ENCODE measurements around the gene TMEM63B.

Gene TMEM63B

GRCh38 chr6:44147256-44147655 is 19.9 kb downstream of the TMEM63B start:
- DNase-seq, result no peak

- DNase-seq, result no peak
These were observed 21.0 kb downstream of the TMEM63B start for GRCh38 chr6:44148306-44148705.

- DNase-seq, result no peak
These were observed 22.1 kb downstream of the TMEM63B start for GRCh38 chr6:44149369-44150012.

- no peak for DNase-seq
These were observed 23.1 kb downstream of the TMEM63B start for GRCh38 chr6:44150317-44150917.

- peak; percentile 71 to 77 for DNase-seq
These were observed 24.2 kb downstream of the TMEM63B start for GRCh38 chr6:44151348-44152108.

GRCh38 chr6:44152109-44152461 is 24.7 kb downstream of the TMEM63B start:
- DNase-seq, result no peak

- DNase-seq, result no peak
These were observed 25.2 kb downstream of the TMEM63B start for GRCh38 chr6:44152533-44152932.

GRCh38 chr6:44154067-44154466 is 26.7 kb downstream of the TMEM63B start:
- DNase-seq, result no peak

- no peak for DNase-seq
These were observed 29.3 kb downstream of the TMEM63B start for GRCh38 chr6:44156494-44157151.

- no peak for DNase-seq
These were observed 29.8 kb downstream of the TMEM63B start for GRCh38 chr6:44157152-44157521.

GRCh38 chr6:44158770-44159228 is 31.4 kb downstream of the TMEM63B start, which contains the start of gene CAPN11:
Gene CAPN11 (plus strand): TSS chr6:44158820. CDS start chr6:44158849, 29 bp downstream.
- DNase-seq, result no peak

- no peak for DNase-seq
These were observed 34.6 kb downstream of the TMEM63B start for GRCh38 chr6:44161997-44162338.

GRCh38 chr6:44162876-44163625 is 35.7 kb downstream of the TMEM63B start:
- DNase-seq, result no peak

- DNase-seq, result no peak
These were observed 38.8 kb downstream of the TMEM63B start for GRCh38 chr6:44166116-44166515.

GRCh38 chr6:44166591-44167184 is 39.3 kb downstream of the TMEM63B start:
- no peak for DNase-seq

GRCh38 chr6:44167567-44167966 is 40.2 kb downstream of the TMEM63B start:
- DNase-seq, result no peak

- DNase-seq, result no peak
These were observed 41.8 kb downstream of the TMEM63B start for GRCh38 chr6:44169154-44169553.

- DNase-seq, result no peak
These were observed 42.7 kb downstream of the TMEM63B start for GRCh38 chr6:44169886-44170570.

- DNase-seq, result peak in 1 of 2 donors; percentile 13
These were observed 44.7 kb downstream of the TMEM63B start for GRCh38 chr6:44171899-44172546.

- DNase-seq, result peak; percentile 76 to 83
These were observed 45.6 kb downstream of the TMEM63B start for GRCh38 chr6:44172731-44173500.
